Chondrocyte (in vitro differentiated cells): ENCODE measurements around the gene KRTAP10-1. TPM values are rescaled to one million over a fixed set of nuclear protein-coding genes. Genes with fewer than 3 reads are reported as not detected.
A peak's percentile ranks its signal among the peaks of the same experiment; 100 is the strongest.

ENCODE experiments used
- DNase-seq: peaks from one replicate; pipeline ENCODE4 v3.0.0; 2021; ENCODE audit warnings: mixed read lengths, low spot score
- H3K27ac Mint-ChIP-seq: one replicate; pipeline ENCODE4 v1.8.0; 2021; ENCODE audit warnings: mild to moderate bottlenecking, moderate library complexity, mixed read lengths; ENCODE audit not compliant: unreplicated experiment
- H3K27me3 Mint-ChIP-seq: 2 replicates; pipeline ENCODE4 v1.8.0; 2021; ENCODE audit warnings: low read depth, mixed read lengths
- H3K36me3 Mint-ChIP-seq: 2 replicates; pipeline ENCODE4 v1.8.0; 2021; ENCODE audit warnings: low read depth, mixed read lengths
- H3K4me1 Mint-ChIP-seq: 2 replicates; pipeline ENCODE4 v1.8.0; 2021; ENCODE audit warnings: low read depth, mild to moderate bottlenecking, mixed read lengths
- H3K4me3 Mint-ChIP-seq: one replicate; pipeline ENCODE4 v1.8.0; 2021; ENCODE audit warnings: mild to moderate bottlenecking, moderate library complexity, mixed read lengths; ENCODE audit not compliant: unreplicated experiment
- H3K9me3 Mint-ChIP-seq: 2 replicates; pipeline ENCODE4 v1.8.0; 2021; ENCODE audit warnings: low read depth, mixed read lengths
- CTCF ChIP-seq: fragments of 200-600 bp; sonication (generic); IDR thresholded peaks from 2 replicates; pipeline ENCODE4 v1.5.0; 2021; ENCODE audit warnings: antibody characterized with exemption, mild to moderate bottlenecking, moderate library complexity
- total RNA-seq: library from RNA; stranded (reverse); gene quantifications from 3 replicates; pipeline ENCODE4 v1.2.1, GENCODE V29; 2021

KRTAP10-1 gene
- total RNA-seq, 1 donor from 2014 or later, result not detected

GRCh38 chr21:44521928-44522752 lies 17.9 kb downstream of the KRTAP10-1 start:
- Mint-ChIP-seq H3K4me1 (peaks cover 7% of the 10 kb centered on the region), H3K9me3 (no peaks in the 10 kb centered on the region), H3K4me3 (no peak overlapping the region), H3K27ac (no peak overlapping the region), H3K27me3 (peaks cover 7% of the 10 kb centered on the region), H3K36me3 (no peaks in the 10 kb centered on the region)
- TF ChIP-seq CTCF, result no peak
- DNase-seq, result peak; percentile 86

DNA sequence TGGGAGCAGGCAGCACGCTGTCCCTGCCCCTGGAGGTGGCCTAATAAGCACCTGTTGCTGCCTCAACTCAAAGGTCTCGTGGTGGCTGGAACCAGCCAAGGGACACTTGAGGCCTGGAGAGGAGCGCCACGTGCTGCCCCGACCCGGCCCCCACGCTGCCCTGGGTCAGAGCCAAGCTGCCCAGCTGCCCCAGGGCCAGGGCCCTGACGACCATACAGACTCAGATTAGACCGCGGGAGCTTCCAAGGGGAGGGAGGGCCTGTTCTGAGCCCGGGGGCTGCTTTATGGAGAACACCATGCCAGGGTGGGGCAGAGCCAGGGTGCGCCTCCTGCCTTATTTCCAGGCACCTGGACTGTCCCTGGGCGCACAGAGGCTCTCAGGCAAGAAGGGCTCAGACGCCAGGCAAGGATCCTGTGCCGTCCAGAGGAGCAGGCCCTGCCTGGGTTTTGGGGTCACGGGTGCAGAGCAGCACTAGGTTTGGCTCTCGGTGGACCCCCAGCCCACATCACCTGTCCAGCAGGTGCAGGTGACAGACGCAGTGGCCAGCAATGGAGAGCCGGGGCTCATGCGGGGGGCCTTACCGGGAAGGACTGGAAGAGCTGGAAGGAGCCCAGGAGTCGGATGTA lies 18.6 kb downstream of the KRTAP10-1 start:
- DNase-seq, result peak; percentile 86
- peaks cover 7% of the 10 kb centered on the region for H3K4me1 Mint-ChIP-seq
- H3K4me3 Mint-ChIP-seq, result no peak overlapping the region
- TF ChIP-seq CTCF, result no peak
- no peaks in the 10 kb centered on the region for H3K36me3 Mint-ChIP-seq
- peaks cover 3% of the 10 kb centered on the region for H3K27me3 Mint-ChIP-seq
- no peak overlapping the region for H3K27ac Mint-ChIP-seq
- no peaks in the 10 kb centered on the region for H3K9me3 Mint-ChIP-seq

- TF ChIP-seq CTCF, result no peak
- H3K27me3 Mint-ChIP-seq, result peaks cover 3% of the 10 kb centered on the region
- H3K9me3 Mint-ChIP-seq, result no peaks in the 10 kb centered on the region
- peak; percentile 78 for DNase-seq
- no peak overlapping the region for H3K27ac Mint-ChIP-seq
- peaks cover 7% of the 10 kb centered on the region for H3K4me1 Mint-ChIP-seq
- no peak overlapping the region for H3K4me3 Mint-ChIP-seq
- H3K36me3 Mint-ChIP-seq, result no peaks in the 10 kb centered on the region
Observed at GRCh38 chr21:44520326-44521300, 19.4 kb downstream of the KRTAP10-1 start.

- Mint-ChIP-seq H3K36me3 (no peaks in the 10 kb centered on the region), H3K4me1 (peaks cover 7% of the 10 kb centered on the region), H3K27ac (no peak overlapping the region), H3K9me3 (no peaks in the 10 kb centered on the region), H3K4me3 (no peak overlapping the region), H3K27me3 (peaks cover 6% of the 10 kb centered on the region)
- DNase-seq, result peak; percentile 78
- no peak for TF ChIP-seq CTCF
Observed at GRCh38 chr21:44519346-44520325, 20.4 kb downstream of the KRTAP10-1 start.
